GM23248 (cell line): ENCODE data around the gene MAPK4.

Experiments
- EZH2 ChIP-seq: fragments of 200-600 bp; sonication (generic); IDR thresholded peaks from 2 replicates; pipeline ENCODE4 v1.6.1; 2018; ENCODE audit warnings: antibody characterized with exemption, mild to moderate bottlenecking; ENCODE audit not compliant: insufficient read depth, poor library complexity, severe bottlenecking
- EZH2phosphoT487 ChIP-seq: fragments of 200-600 bp; sonication (generic); IDR thresholded peaks from 2 replicates; pipeline ENCODE4 v1.6.1; 2018; ENCODE audit warnings: antibody characterized with exemption, moderate library complexity, mild to moderate bottlenecking, low read depth; ENCODE audit not compliant: insufficient read depth

- TF ChIP-seq EZH2 = no peak
- no peak for TF ChIP-seq EZH2phosphoT487
Measured at GRCh38 chr18:50638016-50638883, 78.4 kb downstream of the MAPK4 start.
